GM18505 (cell line): ENCODE data around the gene EFS.

Experiments
- ATAC-seq: cut with Tn5 transposase; IDR thresholded peaks from one replicate; pipeline ENCODE4 v1.9.1; 2021; ENCODE audit not compliant: unreplicated experiment
- POLR2A ChIP-seq: IDR thresholded peaks from 4 replicates; pipeline ENCODE4 v1.6.1; 2011; ENCODE audit warnings: borderline replicate concordance; ENCODE audit not compliant: insufficient read depth, insufficient read length; ENCODE audit errors: extremely low read depth

EFS gene

DNA sequence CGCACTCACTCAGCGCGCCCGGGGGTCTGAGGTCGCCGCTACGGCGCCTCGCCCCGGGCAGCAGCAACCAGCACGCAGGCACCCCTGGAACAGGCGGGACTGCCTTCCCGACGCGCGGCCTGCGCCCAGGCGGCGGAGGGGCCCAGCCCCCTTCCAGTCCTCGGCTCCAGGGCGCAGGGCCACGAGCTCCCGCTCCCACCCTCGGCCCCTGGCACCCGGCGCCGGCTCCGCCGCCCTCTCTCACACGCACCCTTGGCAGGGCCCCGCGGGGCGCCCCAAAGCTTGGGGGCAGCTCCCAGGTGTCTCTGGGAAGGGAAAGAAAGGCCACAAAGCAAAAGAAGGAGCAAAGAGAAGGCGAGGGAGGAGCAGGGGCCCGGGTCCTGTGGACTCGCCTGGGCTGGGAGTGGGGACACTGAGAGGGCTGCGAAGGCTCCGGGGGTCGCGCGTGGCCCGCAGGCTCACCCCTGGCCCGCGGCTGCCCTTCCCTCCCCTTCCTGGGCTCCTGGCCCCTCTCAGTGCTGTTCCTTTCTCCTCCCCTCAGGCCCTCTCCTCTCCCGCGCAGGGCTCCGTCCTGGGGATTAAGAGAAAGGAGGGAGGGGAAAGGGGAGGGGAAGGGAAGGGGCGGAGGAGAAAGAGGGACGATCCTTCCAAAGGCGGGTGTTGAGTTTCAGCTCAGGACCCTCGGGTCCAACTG, 907 bp upstream of the EFS start:
- no peak for ATAC-seq
- no peak for TF ChIP-seq POLR2A

DNA sequence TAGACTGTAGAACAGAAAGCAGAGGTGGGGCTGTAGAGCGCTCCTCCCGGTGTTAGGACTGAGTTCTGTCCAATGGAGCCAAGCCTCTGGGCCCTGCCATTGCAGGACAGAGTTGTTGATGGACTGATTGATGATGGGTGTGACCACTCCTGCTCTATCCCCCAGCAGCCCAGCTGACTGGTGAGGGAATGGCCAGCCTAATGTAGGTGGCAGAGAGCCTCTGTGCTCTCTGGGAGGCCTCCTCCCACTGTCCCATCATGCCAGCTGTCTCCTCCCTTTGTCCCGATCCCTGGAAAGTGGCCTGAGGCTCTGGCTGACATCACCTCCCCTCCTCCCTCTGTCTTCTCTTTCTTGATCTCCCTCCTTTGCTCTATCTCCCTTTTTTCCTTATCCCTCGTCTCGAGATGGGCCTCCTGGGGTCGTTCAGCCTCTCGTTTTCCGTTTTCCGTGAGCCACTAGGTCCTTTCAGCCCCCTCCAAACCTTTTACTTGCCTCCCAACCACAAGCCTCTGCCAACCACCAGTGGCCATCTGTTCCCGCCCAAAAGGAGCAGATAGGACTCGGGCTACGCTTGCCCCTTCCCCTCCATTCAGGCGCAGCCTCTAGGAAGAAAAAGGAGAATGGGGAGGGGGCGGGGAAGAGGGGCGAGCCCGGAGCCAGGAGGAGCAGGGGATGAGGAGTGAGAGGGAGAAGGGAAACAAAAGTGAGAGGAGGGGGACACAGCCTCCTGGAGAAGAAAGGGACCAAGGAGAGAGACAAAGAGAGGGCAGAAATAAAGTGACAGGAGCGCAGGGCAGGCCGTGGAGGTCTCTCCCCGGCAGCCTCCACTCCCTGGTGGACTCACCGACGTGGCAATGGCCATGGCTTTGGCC, 572 bp downstream of the EFS start:
- no peak for ATAC-seq
- TF ChIP-seq POLR2A = no peak

GRCh38 chr14:23362200-23362599, 2.8 kb downstream of the EFS start:
- no peak for ATAC-seq

DNA sequence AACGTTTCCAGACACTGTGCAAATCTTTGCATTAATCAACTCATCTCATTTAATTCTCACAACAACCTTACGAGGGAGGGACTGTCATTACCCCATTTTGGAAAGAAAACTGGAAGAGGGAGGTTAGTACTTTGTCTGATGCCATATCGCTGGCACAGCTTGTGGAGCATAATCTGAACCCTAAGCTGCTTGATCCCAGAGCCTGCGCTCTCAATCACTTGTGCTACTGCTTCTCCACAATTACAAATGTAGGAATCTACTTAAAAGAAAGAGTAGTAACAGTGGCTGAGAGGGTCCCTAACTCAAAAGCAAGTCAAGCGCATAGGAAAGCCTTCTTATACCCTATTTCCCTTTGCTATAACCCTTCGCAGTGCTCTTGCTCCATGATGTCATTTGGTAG, 3.2 kb downstream of the EFS start:
- ATAC-seq = no peak
- no peak for TF ChIP-seq POLR2A

More at GRCh38 chr14:23362200-23362599, 2.8 kb downstream of the EFS start:
- TF ChIP-seq POLR2A = no peak

- no peak for TF ChIP-seq POLR2A
- ATAC-seq = no peak
These were observed 3.7 kb downstream of the EFS start for GRCh38 chr14:23361320-23361719.

DNA sequence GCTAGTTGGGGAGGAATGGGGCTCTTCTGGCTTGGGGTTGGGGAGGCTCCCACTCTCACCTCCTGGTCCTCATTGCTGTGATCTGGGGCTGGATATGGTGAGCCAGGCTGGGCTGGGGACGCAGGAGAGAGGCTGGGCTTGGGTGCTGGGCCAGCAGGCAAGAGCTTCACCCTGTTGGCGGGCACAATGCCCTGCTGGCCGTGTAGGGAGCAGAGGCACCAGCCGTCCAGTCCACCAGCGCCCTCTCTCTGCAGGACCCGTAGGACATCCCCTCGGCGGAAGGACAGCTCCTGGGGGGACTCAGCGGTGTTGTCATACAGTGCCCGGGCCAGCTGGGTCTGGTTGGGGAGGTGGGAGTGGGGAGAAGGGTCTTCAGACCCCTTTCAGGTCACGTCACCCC, 4.5 kb downstream of the EFS start:
- no peak for ATAC-seq

DNA sequence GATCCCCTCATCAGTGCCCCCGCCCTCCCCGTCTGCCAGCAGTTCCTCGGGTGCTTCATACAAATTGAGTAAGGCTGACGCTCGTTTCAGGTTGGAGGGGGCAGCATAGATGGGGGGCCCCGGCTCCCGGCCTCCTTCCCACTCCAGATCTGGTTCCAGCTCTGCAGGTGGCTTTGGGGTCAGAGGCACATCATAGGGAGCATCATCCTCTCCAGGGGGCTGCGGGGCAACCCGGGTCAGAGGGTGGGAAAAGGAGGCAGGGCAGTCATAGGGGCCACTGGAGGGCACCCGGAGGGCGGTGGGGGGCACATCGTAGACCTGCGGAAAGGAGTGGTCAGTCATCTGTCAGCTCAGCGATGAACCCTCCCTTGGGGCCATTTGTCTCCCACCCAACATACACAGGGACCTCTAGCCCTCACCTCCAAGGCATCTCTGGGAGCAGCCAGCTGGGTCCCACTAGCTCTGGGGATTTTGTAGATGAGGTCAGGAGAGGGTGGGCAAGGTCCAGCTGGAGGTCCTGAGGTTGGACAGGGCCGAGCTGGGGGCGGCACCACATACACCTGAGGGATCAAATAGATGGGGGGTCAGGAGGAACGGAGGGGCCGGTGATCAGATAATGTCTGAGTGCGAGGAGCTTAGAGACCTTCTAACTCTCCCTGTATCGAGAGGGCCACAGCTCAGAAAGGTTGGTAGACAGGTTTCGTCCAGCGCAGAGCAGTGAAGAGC, 5.1 kb downstream of the EFS start:
- no peak for TF ChIP-seq POLR2A
- no peak for ATAC-seq

More for the DNA sequence above, 4.5 kb downstream of the EFS start:
- TF ChIP-seq POLR2A = no peak

- no peak for TF ChIP-seq POLR2A
- no peak for ATAC-seq
These were observed 5.8 kb downstream of the EFS start for GRCh38 chr14:23359167-23359626.

GRCh38 chr14:23358553-23359166, 6.3 kb downstream of the EFS start:
- ATAC-seq = no peak
- no peak for TF ChIP-seq POLR2A

DNA sequence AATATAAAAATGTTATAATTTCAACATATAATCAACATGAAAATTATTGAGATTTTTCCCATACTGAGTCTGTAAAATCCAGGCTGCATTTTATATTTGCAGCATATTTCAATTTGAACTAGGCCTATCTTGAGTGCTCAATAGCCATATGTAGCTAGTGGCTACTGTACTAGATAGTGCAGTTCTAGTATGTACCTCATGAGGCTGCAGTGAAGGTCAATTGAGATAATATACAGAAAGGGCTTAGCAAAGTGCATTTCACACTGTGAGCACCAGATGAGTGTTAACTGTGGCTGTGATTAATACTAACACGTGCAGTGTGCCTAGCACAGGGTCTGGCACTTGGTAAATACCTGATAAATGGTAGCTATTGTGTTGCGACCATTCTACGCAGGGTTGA, 6.9 kb downstream of the EFS start:
- ATAC-seq = no peak
- no peak for TF ChIP-seq POLR2A

GRCh38 chr14:23357261-23357660, 7.7 kb downstream of the EFS start:
- no peak for TF ChIP-seq POLR2A
- no peak for ATAC-seq

- ATAC-seq = no peak
- TF ChIP-seq POLR2A = no peak
These were observed 8.3 kb downstream of the EFS start for GRCh38 chr14:23356662-23357061.

DNA sequence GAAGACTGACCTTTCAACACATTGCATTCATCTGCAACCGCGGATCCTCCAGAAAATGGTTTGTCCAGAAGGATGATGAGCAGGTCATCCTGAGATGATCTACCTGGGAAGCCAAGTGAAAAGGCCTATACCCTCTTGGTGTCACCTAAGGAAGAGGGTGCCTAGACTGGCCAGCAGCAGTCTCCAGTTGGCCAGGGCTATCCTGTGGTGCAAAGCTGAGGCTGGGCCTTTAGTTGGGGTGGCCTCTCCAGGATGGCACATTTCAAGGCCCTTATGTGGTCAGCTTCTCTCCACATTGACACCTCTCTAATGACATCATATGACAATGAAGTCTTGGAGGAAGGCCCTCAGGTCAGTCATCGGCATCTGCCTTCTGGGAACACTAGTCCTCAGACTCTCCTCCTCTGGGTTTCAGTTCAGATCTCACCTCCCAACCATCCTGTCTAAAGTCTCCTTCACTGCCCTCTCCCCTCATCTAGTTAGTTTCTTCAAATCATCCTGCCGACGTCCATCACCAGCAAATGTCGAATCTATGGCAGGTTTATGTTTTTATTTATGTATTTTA, 9.0 kb downstream of the EFS start:
- no peak for ATAC-seq
- no peak for TF ChIP-seq POLR2A
